ES-I3 (cell line): Measurements from ENCODE around the gene SLC27A5.
"Not testable (repeated sequence)": the region's sequence is repeated elsewhere in the genome, so short reads cannot be mapped to it uniquely, and the experiment has no call there.

Experiments
- H3K36me3 ChIP-seq: 2 replicates; pipeline ENCODE4 v1.6.1; 2013; ENCODE audit warnings: mild to moderate bottlenecking, low read length, control low read depth, moderate library complexity; ENCODE audit not compliant: insufficient read depth
- H3K4me1 ChIP-seq: 2 replicates; pipeline ENCODE4 v1.6.1; 2013; ENCODE audit warnings: mild to moderate bottlenecking, control low read depth, low read length; ENCODE audit not compliant: insufficient read depth
- H3K9ac ChIP-seq: 2 replicates; pipeline ENCODE4 v1.6.1; 2013; ENCODE audit warnings: low read depth, mild to moderate bottlenecking, low read length, moderate library complexity
- H3K9me3 ChIP-seq: 2 replicates; pipeline ENCODE4 v1.6.1; 2013; ENCODE audit warnings: mild to moderate bottlenecking, low read length, moderate library complexity; ENCODE audit not compliant: control insufficient read depth, insufficient read depth

SLC27A5 gene

DNA sequence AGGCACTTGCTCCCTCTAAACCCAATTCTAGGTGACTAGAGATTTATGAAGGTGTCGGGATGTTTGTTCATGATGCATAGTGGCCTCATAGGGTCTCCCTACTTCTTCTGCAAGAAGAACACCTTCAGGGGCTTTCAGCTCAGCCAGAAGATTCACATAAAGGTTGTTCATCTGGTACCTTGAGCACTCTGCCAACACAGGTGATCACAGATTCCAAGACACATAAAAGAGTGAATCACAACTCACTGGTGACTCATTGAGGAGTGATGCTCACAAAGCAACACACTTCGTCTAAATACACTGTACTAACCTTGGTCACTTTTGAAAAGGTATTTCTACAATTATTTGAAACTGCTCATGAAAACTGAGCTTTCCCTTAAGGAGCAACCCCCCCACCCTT lies 51.8 kb downstream of the SLC27A5 start:
- Histone ChIP-seq H3K4me1 (no peaks in the 10 kb centered on the region), H3K36me3 (no peaks in the 10 kb centered on the region; the same call in none of the 2 replicates), H3K9ac (no peak overlapping the region), H3K9me3 (no peaks in the 10 kb centered on the region)

DNA sequence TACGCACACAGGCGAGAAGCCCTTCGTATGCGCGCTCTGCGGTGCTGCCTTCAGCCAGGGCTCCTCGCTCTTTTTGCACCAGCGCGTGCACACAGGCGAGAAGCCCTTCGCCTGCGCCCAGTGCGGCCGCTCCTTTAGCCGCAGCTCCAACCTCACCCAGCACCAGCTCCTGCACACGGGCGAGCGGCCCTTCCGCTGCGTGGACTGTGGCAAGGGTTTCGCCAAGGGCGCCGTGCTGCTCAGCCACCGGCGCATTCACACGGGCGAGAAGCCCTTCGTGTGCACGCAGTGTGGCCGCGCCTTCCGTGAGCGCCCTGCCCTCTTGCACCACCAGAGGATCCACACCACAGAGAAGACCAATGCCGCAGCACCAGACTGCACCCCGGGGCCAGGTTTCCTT lies 55.7 kb downstream of the SLC27A5 start:
- no peaks in the 10 kb centered on the region; the same call in none of the 2 replicates for H3K36me3 ChIP-seq
- H3K9ac ChIP-seq: no peak overlapping the region
- H3K4me1 ChIP-seq: no peaks in the 10 kb centered on the region
- H3K9me3 ChIP-seq: no peaks in the 10 kb centered on the region

DNA sequence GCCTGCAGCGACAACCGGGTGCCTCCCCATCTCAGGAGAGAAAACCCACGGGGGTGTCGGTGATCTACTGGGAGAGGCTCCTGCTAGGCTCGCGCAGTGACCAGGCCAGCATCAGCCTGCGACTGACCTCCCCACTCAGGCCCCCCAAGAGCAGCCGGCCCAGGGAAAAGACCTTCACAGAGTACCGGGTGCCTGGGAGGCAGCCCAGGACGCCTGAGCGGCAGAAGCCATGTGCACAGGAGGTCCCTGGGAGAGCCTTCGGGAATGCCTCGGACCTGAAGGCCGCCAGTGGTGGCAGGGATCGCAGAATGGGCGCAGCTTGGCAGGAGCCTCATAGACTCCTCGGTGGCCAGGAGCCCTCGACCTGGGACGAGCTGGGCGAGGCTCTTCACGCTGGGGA lies 56.5 kb downstream of the SLC27A5 start:
- Histone ChIP-seq H3K4me1 (no peaks in the 10 kb centered on the region), H3K36me3 (no peaks in the 10 kb centered on the region; the same call in none of the 2 replicates), H3K9ac (no peak overlapping the region), H3K9me3 (no peaks in the 10 kb centered on the region)

DNA sequence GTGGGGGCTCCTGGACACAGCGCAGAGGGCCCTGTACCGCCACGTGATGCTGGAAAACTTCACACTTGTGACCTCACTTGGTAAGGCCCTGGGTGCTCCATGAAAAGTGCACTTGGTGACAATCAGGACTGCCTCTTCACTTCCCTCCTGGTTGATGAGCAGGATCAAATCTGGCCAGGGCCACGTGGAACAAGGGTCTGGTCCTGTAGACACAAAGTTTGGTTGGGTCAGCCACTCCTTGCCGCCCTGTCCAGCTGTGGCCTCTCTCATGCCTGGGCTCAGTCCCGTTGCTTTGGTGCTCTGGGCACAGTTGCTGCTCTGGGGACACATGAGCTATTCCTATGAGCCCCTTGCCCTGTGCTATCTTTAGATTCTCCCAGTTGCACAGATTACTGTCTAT lies 58.0 kb downstream of the SLC27A5 start:
- H3K9ac ChIP-seq: no peak overlapping the region
- no peaks in the 10 kb centered on the region; the same call in none of the 2 replicates for H3K36me3 ChIP-seq
- no peaks in the 10 kb centered on the region for H3K9me3 ChIP-seq
- H3K4me1 ChIP-seq: no peaks in the 10 kb centered on the region

DNA sequence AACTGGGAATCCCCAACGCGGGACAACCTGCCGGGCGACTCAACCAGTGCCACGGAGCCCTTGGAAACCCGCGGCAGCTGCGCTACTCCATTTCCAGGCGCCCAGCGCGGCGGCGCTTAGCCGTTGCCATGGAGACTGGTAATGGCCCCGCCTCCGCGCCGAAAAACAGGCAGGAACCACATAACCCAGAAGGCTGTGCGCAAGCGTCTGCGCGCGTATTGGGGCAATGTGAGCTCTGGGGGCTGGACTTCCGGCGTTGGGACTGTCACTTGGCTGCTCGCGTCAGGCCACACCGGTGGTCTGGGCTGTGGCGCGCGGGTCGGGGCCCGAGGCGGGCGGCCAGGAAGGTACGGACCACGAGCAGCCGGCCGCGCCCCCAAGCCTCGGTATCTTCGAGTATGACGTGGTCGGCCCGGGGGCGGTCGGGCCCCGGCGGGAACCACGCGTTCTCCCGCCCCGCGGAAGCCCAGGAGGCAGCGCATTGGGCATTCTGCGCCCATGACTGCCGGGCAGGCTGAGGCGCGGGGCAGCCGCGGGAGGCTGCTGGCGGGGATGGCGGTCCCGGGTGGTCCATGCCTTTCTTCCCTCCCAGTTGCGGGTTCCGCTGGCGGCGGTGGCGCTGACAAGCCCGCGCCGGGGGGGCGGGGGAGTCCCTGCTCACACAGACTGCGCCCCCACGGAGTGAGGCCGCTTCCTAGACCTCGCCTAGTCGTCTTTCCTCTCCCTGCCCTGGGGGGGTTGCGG lies 60.3 kb downstream of the SLC27A5 start, which contains the start of gene ZNF324B:
TSS of gene ZNF324B (plus strand) at position 265 of the 744 bp plus-strand sequence. CDS start 2,080 bp downstream, outside the sequence.
- no peaks in the 10 kb centered on the region for H3K4me1 ChIP-seq
- H3K9me3 ChIP-seq: no peaks in the 10 kb centered on the region
- peak within 1 kb of the TSS; percentile 65 for H3K9ac ChIP-seq
- H3K36me3 ChIP-seq: no peaks in the 10 kb centered on the region; the same call in 1 of the 2 replicates

DNA sequence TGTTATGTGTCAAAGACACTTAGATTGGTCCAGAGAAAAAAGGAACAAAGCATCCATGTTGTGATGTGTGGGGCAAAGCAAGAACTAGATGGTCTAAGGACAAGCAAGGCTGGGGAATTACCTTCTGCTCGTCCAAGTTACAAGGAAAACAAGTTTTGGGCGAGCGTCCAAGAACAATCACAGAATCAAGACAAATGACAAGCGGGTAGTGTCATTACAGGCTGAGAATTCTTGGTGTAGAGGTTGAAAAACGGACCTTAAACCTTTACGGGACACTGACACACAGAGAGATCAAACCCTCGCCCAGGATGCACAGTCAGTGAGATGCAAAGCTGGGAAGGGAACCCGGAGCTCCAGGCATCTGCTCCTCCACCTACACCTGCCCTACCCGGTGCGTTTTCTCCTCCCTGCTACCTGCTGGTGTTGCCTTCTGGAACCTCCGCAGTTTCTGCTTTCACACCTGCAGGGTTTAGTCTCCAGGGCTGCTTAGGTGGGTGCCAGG lies 60.9 kb downstream of the SLC27A5 start:
- Histone ChIP-seq H3K9me3 (no peaks in the 10 kb centered on the region), H3K36me3 (no peaks in the 10 kb centered on the region), H3K4me1 (no peaks in the 10 kb centered on the region), H3K9ac (peak overlapping the region; percentile 65; the same call in 1 of the 2 replicates)

DNA sequence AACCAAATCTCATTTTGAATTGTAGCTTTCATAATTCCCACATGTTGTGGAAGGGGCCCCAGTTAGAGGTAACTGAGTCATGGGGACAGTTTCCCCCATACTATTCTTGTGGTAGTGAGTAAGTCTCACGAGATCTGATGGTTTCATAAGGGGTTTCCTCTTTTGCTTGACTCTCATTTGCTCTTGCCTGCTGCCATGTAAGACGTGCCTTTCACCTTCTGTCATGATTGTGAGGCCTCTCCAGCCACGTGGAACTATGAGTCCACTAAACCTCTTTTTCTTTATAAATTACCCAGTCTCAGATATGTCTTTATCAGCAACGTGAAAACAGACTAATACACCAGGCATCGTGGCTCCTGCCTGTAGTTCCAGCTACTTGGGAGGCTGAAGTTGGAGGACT lies 61.8 kb downstream of the SLC27A5 start:
- not testable (repeated sequence) for H3K9ac ChIP-seq, H3K4me1 ChIP-seq, H3K9me3 ChIP-seq, H3K36me3 ChIP-seq

DNA sequence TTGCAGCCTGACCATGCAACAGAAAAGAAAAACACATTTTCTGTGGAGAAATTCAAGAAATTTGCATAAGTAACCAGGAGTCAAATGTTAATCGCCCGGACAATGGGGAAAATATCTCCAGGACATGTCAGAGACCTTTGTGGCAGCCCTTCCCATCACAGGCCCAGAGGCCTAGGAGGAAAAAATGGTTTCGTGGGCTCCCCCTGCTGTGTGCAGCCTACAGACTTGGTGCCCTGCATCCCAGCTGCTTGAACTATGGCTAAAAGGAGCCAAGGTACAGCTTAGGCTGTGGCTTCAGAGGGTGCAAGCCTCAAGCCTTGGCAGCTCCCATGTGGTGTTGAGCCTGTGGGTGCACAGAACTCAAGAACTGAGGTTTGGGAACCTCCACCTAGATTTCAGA lies 62.9 kb downstream of the SLC27A5 start:
- H3K9ac ChIP-seq, H3K4me1 ChIP-seq, H3K36me3 ChIP-seq, H3K9me3 ChIP-seq: not testable (repeated sequence)
